H1 (cell line): ENCODE results near the gene LENG9. TPM values are rescaled to one million over a fixed set of nuclear protein-coding genes. Genes with fewer than 3 reads are reported as not detected.

ENCODE experiments used
- CTCF ChIA-PET: fragments of 300-600 bp; sonication (Branson Sonifier 250); formaldehyde crosslinking; loops from one replicate; lab custom pipeline; 2021; ENCODE audit not compliant: partially characterized antibody; lab: Charles Lee
- POLR2A ChIA-PET: fragments of 300-600 bp; sonication (Branson Sonifier 250); formaldehyde crosslinking; loops from one replicate; lab custom pipeline; 2021; ENCODE audit warnings: inconsistent platforms; ENCODE audit not compliant: partially characterized antibody; lab: Charles Lee
- DNase-seq, 2 experiments: peaks; one replicate each; pipeline versions ENCODE4 v3.0.0 to v3.0.0-alpha.2; 2010 to 2022; ENCODE audit warnings: low spot score in 2 of 2, low read depth in 1 of 2, mixed read lengths in 1 of 2
- FAIRE-seq: peaks from 2 replicates; lab custom pipeline; 2011; peaks lifted over from hg19 to GRCh38; lab: Jason Lieb, UNC
- H2AFZ ChIP-seq: 2 replicates; pipeline ENCODE4 v1.8.1; 2012; ENCODE audit warnings: low read length, inconsistent platforms
- H2AK5ac ChIP-seq: 2 replicates; pipeline ENCODE4 v1.6.1; 2013; ENCODE audit warnings: low read depth, low read length
- H2BK120ac ChIP-seq: replicated peaks from 2 replicates; pipeline ENCODE3; 2013; ENCODE audit warnings: low read depth, low read length, inconsistent platforms
- H2BK12ac ChIP-seq: 2 replicates; pipeline ENCODE4 v1.6.1; 2013; ENCODE audit warnings: low read depth, low read length
- H2BK15ac ChIP-seq: 2 replicates; pipeline ENCODE4 v1.6.1; 2013; ENCODE audit warnings: low read length
- H2BK20ac ChIP-seq: 2 replicates; pipeline ENCODE4 v1.6.1; 2013; ENCODE audit warnings: low read length
- H2BK5ac ChIP-seq: 2 replicates; pipeline ENCODE4 v1.6.1; 2013; ENCODE audit warnings: low read depth, low read length
- H3K14ac ChIP-seq: 2 replicates; pipeline ENCODE4 v1.6.1; 2013; ENCODE audit warnings: inconsistent platforms; ENCODE audit not compliant: insufficient read length
- H3K18ac ChIP-seq: 2 replicates; pipeline ENCODE4 v1.6.1; 2013; ENCODE audit warnings: low read length; ENCODE audit errors: extremely low read depth
- H3K23ac ChIP-seq: 2 replicates; pipeline ENCODE4 v1.6.1; 2013; ENCODE audit warnings: inconsistent platforms; ENCODE audit not compliant: insufficient read length
- H3K23me2 ChIP-seq: 2 replicates; pipeline ENCODE4 v1.6.1; 2013; ENCODE audit warnings: low read depth, low read length
- H3K27ac ChIP-seq: 2 replicates; pipeline ENCODE4 v1.6.1; 2011; ENCODE audit warnings: low read depth, low read length, inconsistent platforms
- H3K27me3 ChIP-seq, 4 experiments: replicated peaks in 1 of 4; 1 replicate in 1 of 4; 2 replicates in 3 of 4; pipeline versions ENCODE4 v1.6.1 to v1.8.1; 2011 to 2013; ENCODE audit warnings: low read length in 3 of 4, mild to moderate bottlenecking in 3 of 4, inconsistent platforms in 2 of 4, mixed read lengths in 2 of 4, moderate library complexity in 1 of 4; ENCODE audit not compliant: control insufficient read depth in 3 of 4, insufficient read depth in 3 of 4; ENCODE audit errors: extremely low read depth in 1 of 4
- H3K36me3 ChIP-seq, 4 experiments: 2 replicates each; pipeline versions ENCODE4 v1.6.1 to v1.8.1; 2011 to 2013; ENCODE audit warnings: mild to moderate bottlenecking in 4 of 4, low read length in 3 of 4, moderate library complexity in 2 of 4, control low read depth in 1 of 4, inconsistent platforms in 1 of 4; ENCODE audit not compliant: insufficient read depth in 4 of 4, control insufficient read depth in 2 of 4
- H3K4ac ChIP-seq: replicated peaks from 2 replicates; pipeline ENCODE3; 2013; ENCODE audit warnings: low read length, low read depth, mixed read lengths, inconsistent platforms; ENCODE audit not compliant: insufficient read length
- H3K4me1 ChIP-seq, 4 experiments: replicated peaks in 1 of 4; 1 replicate in 1 of 4; 2 replicates in 3 of 4; pipeline versions ENCODE4 v1.6.1 to v1.8.1; 2011 to 2013; ENCODE audit warnings: low read length in 3 of 4, inconsistent platforms in 2 of 4, mixed read lengths in 1 of 4; ENCODE audit not compliant: insufficient read depth in 4 of 4, control insufficient read depth in 3 of 4
- H3K4me2 ChIP-seq, 2 experiments: 2 replicates each; pipeline versions ENCODE4 v1.6.1 to v1.8.1; 2011 to 2013; ENCODE audit warnings: low read depth in 2 of 2, low read length in 2 of 2, control low read depth in 1 of 2, inconsistent platforms in 1 of 2, mild to moderate bottlenecking in 1 of 2; ENCODE audit not compliant: insufficient read depth in 1 of 2
- H3K4me3 ChIP-seq, 4 experiments: fragments of 200-600, 300-600 bp in 1 of 4; sonication (generic), shearing (Covaris generic), sonication (Bioruptor Twin) in 1 of 4; 2 replicates each; pipeline versions ENCODE4 v1.5.1 to v1.8.1; 2011 to 2016; ENCODE audit warnings: low read length in 4 of 4, low read depth in 3 of 4, control low read depth in 2 of 4, inconsistent platforms in 2 of 4, mild to moderate bottlenecking in 2 of 4, mixed read lengths in 1 of 4, moderate library complexity in 1 of 4; ENCODE audit not compliant: insufficient read depth in 2 of 4; ENCODE audit errors: extremely low read depth in 1 of 4
- H3K56ac ChIP-seq: replicated peaks from 2 replicates; pipeline ENCODE3; 2013; ENCODE audit warnings: low read depth, mild to moderate bottlenecking, mixed read lengths, low read length, inconsistent platforms; ENCODE audit not compliant: insufficient read length
- H3K79me1 ChIP-seq: 2 replicates; pipeline ENCODE4 v1.6.1; 2013; ENCODE audit warnings: low read depth, low read length, control low read depth
- H3K79me2 ChIP-seq, 2 experiments: 2 replicates each; pipeline versions ENCODE4 v1.6.1 to v1.8.1; 2012 to 2013; ENCODE audit warnings: low read length in 2 of 2, mild to moderate bottlenecking in 2 of 2, inconsistent platforms in 1 of 2; ENCODE audit not compliant: insufficient read depth in 2 of 2, control insufficient read depth in 1 of 2
- H3K9ac ChIP-seq, 4 experiments: replicated peaks in 1 of 4; 1 replicate in 1 of 4; 2 replicates in 3 of 4; pipeline versions ENCODE4 v1.6.1 to v1.8.1; 2011 to 2013; ENCODE audit warnings: low read depth in 3 of 4, low read length in 3 of 4, control low read depth in 2 of 4, mild to moderate bottlenecking in 2 of 4, moderate library complexity in 2 of 4, inconsistent platforms in 1 of 4; ENCODE audit errors: extremely low read depth in 1 of 4
- H3K9me3 ChIP-seq, 2 experiments: 2 replicates each; pipeline versions ENCODE4 v1.6.1 to v1.8.1; 2012 to 2013; ENCODE audit warnings: mild to moderate bottlenecking in 2 of 2, moderate library complexity in 2 of 2, control low read depth in 1 of 2, inconsistent platforms in 1 of 2, low read depth in 1 of 2, low read length in 1 of 2, mixed read lengths in 1 of 2; ENCODE audit not compliant: insufficient read depth in 2 of 2
- H4K20me1 ChIP-seq, 2 experiments: replicated peaks in 1 of 2; 2 replicates each; pipeline versions ENCODE3 to v1.8.1; 2011 to 2013; ENCODE audit warnings: inconsistent platforms in 2 of 2, low read length in 2 of 2, mild to moderate bottlenecking in 1 of 2; ENCODE audit not compliant: insufficient read depth in 2 of 2, control insufficient read depth in 1 of 2
- H4K5ac ChIP-seq: 2 replicates; pipeline ENCODE4 v1.6.1; 2013; ENCODE audit warnings: low read length, low read depth, mixed read lengths, inconsistent platforms; ENCODE audit not compliant: insufficient read length
- H4K8ac ChIP-seq: 2 replicates; pipeline ENCODE4 v1.8.0; 2013; ENCODE audit warnings: mild to moderate bottlenecking, moderate library complexity, low read length, inconsistent platforms; ENCODE audit not compliant: insufficient read depth; ENCODE audit errors: extremely low read depth
- H4K91ac ChIP-seq: replicated peaks from 2 replicates; pipeline ENCODE3; 2013; ENCODE audit warnings: low read length, mixed read lengths, inconsistent platforms; ENCODE audit not compliant: insufficient read length
- NANOG ChIP-seq: IDR thresholded peaks from 2 replicates; pipeline ENCODE4 v1.6.1; 2011; ENCODE audit warnings: low read length, low read depth, mild to moderate bottlenecking, inconsistent platforms; ENCODE audit not compliant: insufficient read depth, poor library complexity, severe bottlenecking
- whole genome bisulfite sequencing, 2 experiments: shearing (Covaris generic) in 1 of 2; methylation state at CpG; one replicate each; pipeline versions ENCODE4 v1.1.6 to v1.1.7; 2013 to 2015; ENCODE audit warnings: low lambda C conversion rate in 2 of 2, mixed read lengths in 2 of 2, inconsistent platforms in 1 of 2, low coverage in 1 of 2, missing lambda C conversion rate in 1 of 2; ENCODE audit not compliant: insufficient replicate concordance in 2 of 2, insufficient coverage in 1 of 2, insufficient read length in 1 of 2; ENCODE audit errors: extremely low coverage in 1 of 2, missing lambda C conversion rate in 1 of 2; 5-methylcytosine and 5-hydroxymethylcytosine counted together
- polyA plus RNA-seq, 7 experiments: library from polyadenylated mRNA; depleted of rRNA in 3 of 7; stranded (reverse) in 5 of 7; unstranded in 2 of 7; fragments of >200 nt in 5 of 7; fragments of 200-250 nt in 2 of 7; gene quantifications; 1 replicate in 5 of 7; 2 replicates in 1 of 7; 4 replicates in 1 of 7; pipeline versions ENCODE4 v1.2.1 to v1.2.3, GENCODE V29; 2011 to 2013; ENCODE audit warnings: missing spikeins in 2 of 7, mixed read lengths in 2 of 7
- total RNA-seq: library from RNA; stranded (reverse); fragmentation: NEBNext Ultra II Directional; extraction: Animal tissue kit (Norgen Biotek cat#: 25700); gene quantifications from 2 replicates; pipeline ENCODE4 v1.2.1, GENCODE V29; 2021

The LENG9 gene
- total and polyA plus RNA-seq, 2 of the 8 experiments (the other 6 are each of a cell fraction or from before 2014, with no cell fraction given): 1.6 to 3.9 TPM

DNA sequence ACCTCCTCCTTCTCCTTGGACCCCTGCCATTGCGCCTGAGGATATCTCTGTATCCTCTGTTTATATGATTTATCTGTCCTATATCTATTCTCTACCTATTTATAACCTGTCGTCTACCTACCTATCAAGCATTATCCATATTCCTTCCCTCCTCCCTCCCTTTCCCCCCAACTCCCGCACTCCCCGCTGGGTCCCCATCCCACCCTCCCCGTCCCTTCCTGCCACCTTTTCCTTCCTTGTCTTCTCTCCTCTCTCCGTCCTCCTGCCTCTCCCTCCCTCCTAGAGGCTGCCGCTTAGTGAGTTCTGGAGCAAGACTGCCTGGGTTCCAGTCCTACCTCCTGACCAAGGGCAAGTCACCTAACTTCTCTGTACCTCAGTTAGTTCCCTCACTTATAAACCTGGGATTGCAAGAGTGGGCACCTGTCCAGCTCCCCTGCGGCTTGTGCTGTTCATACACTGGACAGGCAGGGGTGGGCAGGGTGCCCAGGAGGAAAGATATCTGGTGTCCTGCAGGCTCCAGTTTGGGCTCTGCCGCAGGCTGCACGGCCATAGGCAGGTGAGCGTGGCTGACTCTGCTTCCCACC, 32.2 kb downstream of the LENG9 start:
- Histone ChIP-seq H3K79me2 (no peaks in the 10 kb centered on the region), H4K91ac (no peak overlapping the region), H3K4me2 (peak overlapping the region; percentile 73 to 96; a peak in 3 of 4 replicates), H3K4me3 (peak overlapping the region in 2 of 4 experiments; percentile 43 to 67; a peak in 3 of 8 replicates), H3K18ac (no peak overlapping the region), H3K4ac (no peak overlapping the region), H3K27me3 (peaks cover 0 to 3% (median 0%) of the 10 kb centered on the region in 4 experiments; a peak in 2 of 7 replicates), H2BK120ac (no peak overlapping the region), H2BK20ac (no peak overlapping the region), H2BK12ac (no peak overlapping the region), H2AK5ac (no peak overlapping the region), H3K23ac (no peak overlapping the region), H2BK5ac (no peak overlapping the region), H3K27ac (no peak overlapping the region), H4K20me1 (peaks cover 10 to 16% of the 10 kb centered on the region in 2 experiments), H3K4me1 (peaks cover 0 to 38% (median 19%) of the 10 kb centered on the region in 4 experiments; a peak in 6 of 7 replicates), H4K8ac (no peak overlapping the region), H2BK15ac (no peak overlapping the region), H3K36me3 (peaks cover 0 to 10% (median 1%) of the 10 kb centered on the region in 4 experiments; a peak in 3 of 8 replicates), H2AFZ (no peak overlapping the region), H3K79me1 (peaks cover 3% of the 10 kb centered on the region; the same call in 1 of the 2 replicates), H3K56ac (no peak overlapping the region), H3K14ac (no peak overlapping the region), H4K5ac (no peak overlapping the region), H3K9me3 (no peaks in the 10 kb centered on the region), H3K9ac (no peak overlapping the region), H3K23me2 (peaks cover 4% of the 10 kb centered on the region)
- no peak for TF ChIP-seq NANOG
- POLR2A ChIA-PET: interaction anchor here (1.3 to 13.5 kb wide), 5 partner anchors 10 to 17 kb away, joined by 4 to 133 read pairs (median 13); partner anchors contain the start of genes LENG8 and TTYH1
- FAIRE-seq (no peak), DNase-seq (no peak)
- CTCF ChIA-PET: interaction anchor here (0.8 to 7.2 kb wide), 5 partner anchors 8 to 40 kb away, joined by 3 to 42 read pairs (median 32); partner anchors contain the start of gene TTYH1
- 92% methylated on average over 7 of the region's 11 CpGs; no CpG with 5 or more reads in 1 of the 2 experiments for WGBS, 2 experiments
